Right cardiac atrium (tissue), 5 donors: ENCODE data around the gene TULP4. TPM values are rescaled to one million over a fixed set of nuclear protein-coding genes. Genes with fewer than 3 reads are reported as not detected.
A peak's percentile ranks its signal among the peaks of the same experiment; 100 is the strongest.

ENCODE experiments used
- ATAC-seq, 2 donors: fragments of 200-7000 bp; cut with Tn5 transposase; one replicate each; pipeline versions ENCODE4 v1.8.0 to v1.9.1; 2020; ENCODE audit warnings: moderate library complexity in 2 of 2, mild to moderate bottlenecking in 1 of 2
- DNase-seq, 3 donors: peaks; one replicate each; pipeline ENCODE4 v3.0.0-alpha.2; 2020
- H3K27ac ChIP-seq: one replicate; pipeline ENCODE4 v1.5.1; 2013; ENCODE audit warnings: mild to moderate bottlenecking, low read length, control low read depth, moderate library complexity
- H3K27me3 ChIP-seq: one replicate; pipeline ENCODE4 v1.6.1; 2013; ENCODE audit not compliant: control insufficient read depth, insufficient read depth
- H3K4me1 ChIP-seq: one replicate; pipeline ENCODE4 v1.6.1; 2013; ENCODE audit warnings: low read length; ENCODE audit not compliant: control insufficient read depth, insufficient read depth
- H3K4me3 ChIP-seq: one replicate; pipeline ENCODE4 v1.5.1; 2013; ENCODE audit warnings: low read length, control low read depth
- H3K9me3 ChIP-seq: one replicate; pipeline ENCODE4 v1.6.1; 2013; ENCODE audit warnings: low read length; ENCODE audit not compliant: control insufficient read depth
- WGBS: extraction: QIAGEN DNeasy Blood & Tissue Kit; methylation state at CpG from one replicate; pipeline ENCODE4 v1.1.7; 2013; 5-methylcytosine and 5-hydroxymethylcytosine counted together
- intact Hi-C, 4 donors: fragments of 100-400 bp; cut with DNase I; formaldehyde crosslinking; loops; one replicate each; pipeline versions ENCODE4 v1.11.0 to v1.14.0; 2022 to 2023
- polyA plus RNA-seq: library from polyadenylated mRNA; stranded (reverse); fragments of 200-250 nt; gene quantifications from one replicate; pipeline ENCODE4 v1.2.3, GENCODE V29; 2013
- total RNA-seq, 4 donors: library from RNA; stranded (reverse); fragmentation: NEBNext Ultra II Directional; extraction: Animal tissue kit (Norgen Biotek cat#: 25700); gene quantifications; one replicate each; pipeline ENCODE4 v1.2.1, GENCODE V29; 2021
- donor health status: healthy with polysubstance abuse.
- donor health status: DM: no; HTN: yes; CAD: no.
- donor health status: DM: no; HTN: no; CAD: no.
- donor health status: DM: no; HTN: yes; CAD: no; lungs with severe emphysema.
- donor health status: DM: yes; HTN: yes; CAD: no.

TULP4 gene
- total and polyA plus RNA-seq, 5 donors, result 14.7 to 228 (median 171) TPM

DNA sequence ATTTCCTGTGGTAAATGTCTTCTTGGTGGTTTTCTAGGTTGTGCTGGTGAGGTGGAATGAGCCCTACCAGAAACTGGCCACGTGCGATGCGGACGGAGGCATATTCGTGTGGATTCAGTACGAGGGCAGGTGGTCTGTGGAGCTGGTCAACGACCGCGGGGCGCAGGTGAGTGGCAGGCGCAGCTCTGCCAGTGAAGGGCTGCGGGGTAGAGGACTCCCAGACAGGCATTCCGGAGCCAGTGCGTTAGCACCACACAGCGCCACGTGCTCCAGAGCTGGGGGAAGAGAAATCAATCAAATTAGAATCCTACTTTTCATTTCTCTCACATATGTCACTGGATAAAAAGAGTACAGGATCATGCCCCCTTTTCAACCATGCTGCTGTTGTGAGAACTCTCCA, 100.8 kb downstream of the TULP4 start:
- Histone ChIP-seq H3K4me3 (no peak overlapping the region), H3K4me1 (peaks cover 5% of the 10 kb centered on the region), H3K27me3 (no peaks in the 10 kb centered on the region), H3K27ac (no peak overlapping the region), H3K9me3 (no peaks in the 10 kb centered on the region)
- intact Hi-C loops, result no loop called here
- peak in 1 of 3 donors; percentile 52 for DNase-seq
- ATAC-seq, result no peak
- WGBS, result 97% methylated on average over 16 of the region's 16 CpGs

GRCh38 chr6:158413814-158414565, 101.7 kb downstream of the TULP4 start:
- no peak for DNase-seq
- WGBS, result 96% methylated on average over 5 of the region's 5 CpGs
- ATAC-seq, result no peak
- Histone ChIP-seq H3K27me3 (no peaks in the 10 kb centered on the region), H3K27ac (no peak overlapping the region), H3K4me3 (no peak overlapping the region), H3K9me3 (no peaks in the 10 kb centered on the region), H3K4me1 (peaks cover 3% of the 10 kb centered on the region)
- intact Hi-C loops, result no loop called here

DNA sequence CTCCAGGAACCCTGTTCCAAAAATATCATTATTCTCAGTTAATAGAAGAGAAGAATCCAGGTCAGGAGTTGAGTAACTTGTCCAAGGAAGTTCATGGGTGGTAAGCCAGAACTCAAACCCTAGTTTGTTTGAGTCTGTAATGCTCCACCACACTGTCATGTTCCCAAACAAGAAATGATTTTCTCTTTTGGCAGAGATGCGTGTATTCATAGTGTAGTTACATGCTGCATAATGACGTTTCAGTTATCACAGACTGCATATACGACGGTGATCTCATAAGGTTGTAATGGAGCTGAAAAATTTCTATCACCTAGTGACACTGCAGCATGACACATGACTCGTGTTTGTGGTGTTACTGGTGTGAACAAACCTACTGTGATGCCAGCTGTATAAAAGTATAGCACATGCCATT, 102.6 kb downstream of the TULP4 start:
- DNase-seq (no peak), ATAC-seq (peak; percentile 16 to 51)
- intact Hi-C loops, result no loop called here
- H3K4me3 ChIP-seq, result no peak overlapping the region
- H3K9me3 ChIP-seq, result no peaks in the 10 kb centered on the region
- H3K27ac ChIP-seq, result no peak overlapping the region
- no peaks in the 10 kb centered on the region for H3K27me3 ChIP-seq
- H3K4me1 ChIP-seq, result no peaks in the 10 kb centered on the region
- WGBS, result 52% methylated on average over 5 of the region's 5 CpGs

GRCh38 chr6:158415666-158416065, 103.4 kb downstream of the TULP4 start:
- intact Hi-C loops, result no loop called here
- no peaks in the 10 kb centered on the region for H3K9me3 ChIP-seq
- DNase-seq (no peak), ATAC-seq (no peak)
- no peak overlapping the region for H3K27ac ChIP-seq
- 83% methylated on average over 7 of the region's 7 CpGs for WGBS
- no peaks in the 10 kb centered on the region for H3K27me3 ChIP-seq
- no peak overlapping the region for H3K4me3 ChIP-seq
- no peaks in the 10 kb centered on the region for H3K4me1 ChIP-seq

GRCh38 chr6:158416883-158417759, 104.9 kb downstream of the TULP4 start:
- Histone ChIP-seq H3K27ac (no peak overlapping the region), H3K4me3 (no peak overlapping the region), H3K27me3 (no peaks in the 10 kb centered on the region), H3K9me3 (no peaks in the 10 kb centered on the region), H3K4me1 (no peaks in the 10 kb centered on the region)
- DNase-seq (no peak), ATAC-seq (no peak)
- 77% methylated on average over 4 of the region's 4 CpGs for WGBS
- intact Hi-C loops, result no loop called here

GRCh38 chr6:158417760-158418098, 105.5 kb downstream of the TULP4 start:
- intact Hi-C loops, result no loop called here

DNA sequence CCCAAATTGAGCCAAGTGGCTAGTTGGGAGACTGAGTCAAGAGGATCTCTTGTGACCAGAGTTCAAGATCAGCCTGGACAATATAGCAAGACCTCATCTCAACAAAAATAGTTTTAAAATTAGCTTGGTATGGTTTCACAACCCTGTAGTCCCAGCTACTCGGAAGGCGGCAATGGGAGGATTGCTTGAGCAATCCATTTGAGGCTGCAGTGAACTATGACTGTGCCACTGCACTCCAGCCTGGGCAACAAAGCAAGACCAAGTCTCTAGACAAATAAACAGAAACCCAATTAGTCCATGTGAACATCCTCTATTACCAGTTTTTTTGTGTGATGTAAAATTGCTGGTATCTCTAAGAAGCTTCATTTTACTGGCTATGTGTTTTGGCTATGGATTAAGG, 106.2 kb downstream of the TULP4 start:
- no peaks in the 10 kb centered on the region for H3K9me3 ChIP-seq
- 97% methylated on average over 2 of the region's 2 CpGs for WGBS
- no peaks in the 10 kb centered on the region for H3K27me3 ChIP-seq
- no peak overlapping the region for H3K4me3 ChIP-seq
- no peak overlapping the region for H3K27ac ChIP-seq
- no peak for ATAC-seq
- H3K4me1 ChIP-seq, result no peaks in the 10 kb centered on the region
- no peak for DNase-seq
- intact Hi-C loops, result no loop called here

More at GRCh38 chr6:158417760-158418098, 105.5 kb downstream of the TULP4 start:
- H3K27me3 ChIP-seq, result no peaks in the 10 kb centered on the region
- WGBS, result 63% methylated on average over 1 of the region's 1 CpG
- no peak for ATAC-seq
- no peak for DNase-seq
- H3K4me3 ChIP-seq, result no peak overlapping the region
- H3K4me1 ChIP-seq, result no peaks in the 10 kb centered on the region
- no peaks in the 10 kb centered on the region for H3K9me3 ChIP-seq
- no peak overlapping the region for H3K27ac ChIP-seq

- no peaks in the 10 kb centered on the region for H3K27me3 ChIP-seq
- intact Hi-C loops, result no loop called here
- WGBS, result 98% methylated on average over 2 of the region's 2 CpGs
- ATAC-seq, result no peak
- H3K4me1 ChIP-seq, result no peaks in the 10 kb centered on the region
- no peaks in the 10 kb centered on the region for H3K9me3 ChIP-seq
- no peak overlapping the region for H3K4me3 ChIP-seq
- no peak overlapping the region for H3K27ac ChIP-seq
- DNase-seq, result no peak
Observed at GRCh38 chr6:158419339-158419909, 107.2 kb downstream of the TULP4 start.

DNA sequence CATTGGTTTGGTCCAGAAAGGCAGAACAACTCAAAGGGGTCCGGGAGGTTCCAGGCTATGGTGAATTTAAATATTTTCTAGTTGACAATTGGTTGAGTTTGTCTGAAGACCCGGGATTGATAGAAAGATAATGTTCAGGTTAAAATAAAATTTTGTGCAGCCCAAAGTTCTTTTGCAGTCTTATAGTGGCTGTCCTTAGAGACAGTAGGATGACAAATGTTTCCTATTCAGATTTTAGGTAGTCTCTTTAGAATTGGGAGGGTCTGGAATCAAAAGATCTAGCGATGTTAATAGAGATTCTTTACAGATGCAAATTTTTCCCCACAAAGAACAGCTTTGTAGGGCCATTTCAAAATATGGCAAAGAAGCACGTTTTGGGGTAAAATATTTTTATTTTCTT, 109.1 kb downstream of the TULP4 start:
- H3K4me1 ChIP-seq, result no peaks in the 10 kb centered on the region
- no peaks in the 10 kb centered on the region for H3K27me3 ChIP-seq
- WGBS, result 92% methylated on average over 4 of the region's 4 CpGs
- no peak overlapping the region for H3K27ac ChIP-seq
- ATAC-seq, result no peak
- intact Hi-C loops, result no loop called here
- no peak overlapping the region for H3K4me3 ChIP-seq
- DNase-seq, result no peak
- H3K9me3 ChIP-seq, result no peaks in the 10 kb centered on the region

DNA sequence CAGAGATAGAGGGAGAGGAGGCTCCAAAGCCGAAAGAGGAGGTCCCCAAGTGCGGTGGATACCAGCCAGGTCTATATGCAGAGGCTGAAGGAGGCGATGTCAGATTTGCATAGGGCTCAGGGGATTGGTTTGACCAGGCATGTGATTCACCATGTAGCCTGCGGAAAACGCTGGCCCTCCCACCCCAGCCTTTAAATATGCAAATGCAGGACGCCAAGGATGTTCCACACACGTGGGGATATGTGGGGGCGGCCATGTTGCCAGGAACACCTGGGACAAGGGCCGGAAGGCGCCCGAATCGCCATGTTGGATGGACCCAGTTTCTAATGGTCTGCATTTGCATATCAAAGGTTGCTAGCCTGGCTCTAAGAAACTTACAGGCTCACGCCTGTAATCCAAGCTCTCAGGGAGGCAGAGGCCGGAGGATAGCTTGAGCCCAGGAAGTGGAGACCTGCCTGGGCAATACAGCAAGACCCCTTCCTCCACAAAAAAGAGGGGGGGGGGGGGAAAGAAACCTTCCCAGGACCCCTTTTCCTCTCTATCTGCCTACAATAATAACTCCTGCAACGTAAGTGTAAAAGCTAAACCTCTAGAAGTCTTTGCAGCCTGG, 110.5 kb downstream of the TULP4 start:
- no peak for ATAC-seq
- H3K4me3 ChIP-seq, result no peak overlapping the region
- H3K9me3 ChIP-seq, result no peaks in the 10 kb centered on the region
- WGBS, result 87% methylated on average over 15 of the region's 15 CpGs
- intact Hi-C loops, result no loop called here
- H3K4me1 ChIP-seq, result no peaks in the 10 kb centered on the region
- no peak for DNase-seq
- H3K27ac ChIP-seq, result no peak overlapping the region
- H3K27me3 ChIP-seq, result no peaks in the 10 kb centered on the region

- Histone ChIP-seq H3K27me3 (no peaks in the 10 kb centered on the region), H3K9me3 (no peaks in the 10 kb centered on the region), H3K27ac (no peak overlapping the region), H3K4me3 (no peak overlapping the region), H3K4me1 (no peaks in the 10 kb centered on the region)
- ATAC-seq (no peak), DNase-seq (no peak)
- WGBS, result 79% methylated on average over 4 of the region's 4 CpGs
- intact Hi-C loops, result no loop called here
Observed at GRCh38 chr6:158431036-158431435, 118.8 kb downstream of the TULP4 start.
